ENCODE measurements around the gene CEACAM7.
"Not testable (repeated sequence)": the region's sequence is repeated elsewhere in the genome, so short reads cannot be mapped to it uniquely, and the experiment has no call there.

CEACAM7 gene

DNA sequence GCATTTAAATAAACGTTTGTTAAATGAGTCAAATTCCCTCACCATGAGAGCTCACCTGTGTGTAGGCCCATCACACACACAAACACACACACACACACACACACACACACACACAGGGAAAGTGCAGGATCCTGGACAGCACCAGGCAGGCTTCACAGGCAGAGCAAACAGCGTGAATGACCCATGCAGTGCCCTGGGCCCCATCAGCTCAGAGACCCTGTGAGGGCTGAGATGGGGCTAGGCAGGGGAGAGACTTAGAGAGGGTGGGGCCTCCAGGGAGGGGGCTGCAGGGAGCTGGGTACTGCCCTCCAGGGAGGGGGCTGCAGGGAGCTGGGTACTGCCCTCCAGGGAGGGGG lies 11.9 kb upstream of the CEACAM7 start:
- no peak for DNase-seq

GRCh38 chr19:41699231-41699967 lies 11.3 kb upstream of the CEACAM7 start:
- DNase-seq, result no peak

- DNase-seq, result no peak
These were observed 10.7 kb upstream of the CEACAM7 start for GRCh38 chr19:41698746-41699230.

- DNase-seq, result no peak
These were observed 9.3 kb upstream of the CEACAM7 start for GRCh38 chr19:41697198-41697855.

GRCh38 chr19:41696402-41697197 lies 8.5 kb upstream of the CEACAM7 start:
- DNase-seq, result no peak

- no peak for DNase-seq
These were observed 7.7 kb upstream of the CEACAM7 start for GRCh38 chr19:41695745-41696144.

- no peak for DNase-seq
These were observed 7.0 kb upstream of the CEACAM7 start for GRCh38 chr19:41694831-41695635.

- no peak for DNase-seq
These were observed 6.1 kb upstream of the CEACAM7 start for GRCh38 chr19:41694196-41694595.

DNA sequence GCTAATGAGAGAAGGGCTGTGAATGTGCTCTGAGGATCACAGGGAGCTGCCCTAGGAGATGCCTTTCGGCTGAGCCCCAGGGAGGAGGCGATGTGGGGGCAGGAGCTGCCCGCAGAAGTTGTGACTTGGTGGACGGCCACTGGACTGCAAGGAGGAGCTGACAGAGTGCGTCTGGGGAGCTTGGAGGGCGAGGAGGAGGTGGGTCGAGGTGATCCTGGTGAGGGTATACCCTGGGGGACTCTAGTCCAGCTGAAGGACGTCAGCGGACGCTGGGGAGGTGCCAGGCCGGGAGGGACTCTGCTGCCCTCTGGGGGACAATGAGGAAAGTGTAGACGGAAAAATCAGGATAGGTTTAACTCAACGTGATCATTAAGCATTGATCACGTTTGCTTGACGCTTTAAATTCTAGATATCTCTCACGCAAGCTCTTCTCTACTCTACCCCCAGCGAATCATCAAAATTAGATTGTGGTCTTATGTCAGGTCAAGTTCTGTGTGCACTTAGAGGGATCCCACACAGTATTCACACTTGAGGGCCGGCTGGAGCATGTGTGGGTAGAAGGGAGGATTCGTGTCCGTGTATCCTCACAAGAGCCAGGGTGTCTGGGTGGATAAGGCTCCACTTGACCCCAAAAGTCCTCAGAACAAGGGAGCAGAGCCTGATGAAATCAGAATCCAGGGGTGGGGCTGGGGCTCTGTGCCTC lies 3.3 kb upstream of the CEACAM7 start:
- peak; percentile 23 for DNase-seq

GRCh38 chr19:41690801-41691065 lies 2.7 kb upstream of the CEACAM7 start:
- DNase-seq, result no peak

- no peak for DNase-seq
These were observed 2.1 kb upstream of the CEACAM7 start for GRCh38 chr19:41689993-41690800.

- DNase-seq, result no peak
These were observed 617 bp upstream of the CEACAM7 start for GRCh38 chr19:41688687-41689086.

GRCh38 chr19:41687419-41687818 lies 651 bp downstream of the CEACAM7 start:
- no peak for DNase-seq

- DNase-seq, result no peak
These were observed 5.6 kb downstream of the CEACAM7 start for GRCh38 chr19:41682437-41682836.

- no peak for DNase-seq
These were observed 16.6 kb downstream of the CEACAM7 start for GRCh38 chr19:41671486-41671885.

DNA sequence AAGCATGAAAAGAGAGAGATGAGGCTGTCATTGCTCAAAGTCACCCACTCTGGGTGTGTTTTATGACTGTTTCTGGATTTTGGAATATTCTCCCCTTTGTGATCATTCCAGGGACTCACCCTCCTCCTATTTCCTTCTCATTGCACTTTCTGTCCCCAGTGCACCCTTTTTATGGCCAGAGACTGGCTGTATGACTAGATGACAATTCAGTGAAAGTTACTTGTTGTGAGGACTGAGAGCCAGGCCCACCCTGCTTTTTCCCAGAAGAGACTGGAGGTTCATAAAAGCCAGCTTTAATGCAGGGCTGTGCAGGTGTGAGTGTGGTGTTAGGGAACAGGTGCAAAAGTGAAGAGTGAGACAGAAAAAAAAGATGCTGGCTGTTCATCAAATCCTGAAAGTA lies 17.3 kb downstream of the CEACAM7 start:
- DNase-seq, result no peak

- no peak for DNase-seq
These were observed 19.8 kb downstream of the CEACAM7 start for GRCh38 chr19:41668315-41668714.

GRCh38 chr19:41666075-41666474 lies 22.0 kb downstream of the CEACAM7 start:
- DNase-seq, result no peak

DNA sequence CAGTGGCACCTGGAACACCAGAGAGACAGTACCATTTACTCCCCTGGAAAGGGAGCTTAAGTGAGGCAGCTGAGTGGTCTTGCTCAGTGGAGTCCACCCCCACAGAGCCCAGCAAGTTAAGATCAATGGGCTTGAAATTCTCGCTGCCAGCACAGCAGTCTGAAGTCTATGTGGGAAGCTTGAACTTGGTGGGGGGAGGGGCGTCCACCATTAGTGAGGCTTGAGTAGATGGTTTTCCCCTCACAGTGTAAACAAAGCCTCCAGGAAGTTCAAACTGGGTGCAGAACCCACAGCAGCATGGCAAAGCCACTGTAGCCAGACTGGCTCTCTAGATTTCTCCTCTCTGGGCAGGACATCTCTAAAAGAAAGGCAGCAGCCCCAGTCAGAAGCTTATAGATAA lies 30.9 kb downstream of the CEACAM7 start:
- peak; percentile 32 for DNase-seq

DNA sequence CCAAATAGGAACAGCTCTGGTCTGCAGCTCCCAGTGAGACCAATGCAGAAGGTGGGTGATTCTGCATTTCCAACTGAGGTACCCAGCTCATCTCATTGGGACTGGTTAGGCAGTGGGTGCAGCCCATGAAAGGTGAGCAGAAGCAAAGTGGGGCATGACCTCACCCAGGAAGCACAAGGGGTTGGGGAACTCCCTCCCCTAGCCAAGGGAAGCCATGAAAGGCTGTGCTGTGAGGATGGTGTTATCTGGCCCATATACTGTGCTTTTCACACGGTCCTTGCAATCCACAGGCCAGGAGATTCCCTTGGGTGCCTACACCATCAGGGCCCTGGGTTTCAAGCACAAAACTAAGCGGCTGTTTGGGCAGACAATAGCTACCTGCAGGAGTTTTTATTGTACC lies 31.3 kb downstream of the CEACAM7 start:
- DNase-seq, result not testable (repeated sequence)

DNA sequence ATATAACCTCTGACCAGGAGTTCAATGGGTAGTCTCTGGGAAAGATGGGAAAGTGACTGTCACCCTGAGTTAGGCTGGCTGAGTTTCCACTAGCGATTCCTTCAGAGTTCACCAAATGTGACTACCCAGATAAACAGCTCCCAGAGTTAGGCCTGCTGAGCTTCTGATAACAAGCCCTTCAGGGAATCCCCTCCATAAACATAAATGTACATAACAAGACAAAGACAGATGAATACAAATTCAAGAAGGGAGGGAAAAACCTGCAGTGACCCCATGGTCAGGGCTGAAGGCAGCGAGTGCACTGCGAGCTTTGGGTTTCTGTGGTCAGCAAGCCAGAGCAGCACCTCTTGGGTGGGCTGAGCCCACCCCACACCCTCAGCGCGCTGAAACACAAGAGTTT lies 35.8 kb downstream of the CEACAM7 start:
- no peak for DNase-seq

- DNase-seq, result peak; percentile 22
These were observed 38.2 kb downstream of the CEACAM7 start for GRCh38 chr19:41649827-41650226.

Measured in NCI-H510A treated with DMSO at 0.1 percent for 48 hours (cell line).